ENCODE results near the gene FXYD1.
A peak's percentile ranks its signal among the peaks of the same experiment; 100 is the strongest.

FXYD1 gene

DNA sequence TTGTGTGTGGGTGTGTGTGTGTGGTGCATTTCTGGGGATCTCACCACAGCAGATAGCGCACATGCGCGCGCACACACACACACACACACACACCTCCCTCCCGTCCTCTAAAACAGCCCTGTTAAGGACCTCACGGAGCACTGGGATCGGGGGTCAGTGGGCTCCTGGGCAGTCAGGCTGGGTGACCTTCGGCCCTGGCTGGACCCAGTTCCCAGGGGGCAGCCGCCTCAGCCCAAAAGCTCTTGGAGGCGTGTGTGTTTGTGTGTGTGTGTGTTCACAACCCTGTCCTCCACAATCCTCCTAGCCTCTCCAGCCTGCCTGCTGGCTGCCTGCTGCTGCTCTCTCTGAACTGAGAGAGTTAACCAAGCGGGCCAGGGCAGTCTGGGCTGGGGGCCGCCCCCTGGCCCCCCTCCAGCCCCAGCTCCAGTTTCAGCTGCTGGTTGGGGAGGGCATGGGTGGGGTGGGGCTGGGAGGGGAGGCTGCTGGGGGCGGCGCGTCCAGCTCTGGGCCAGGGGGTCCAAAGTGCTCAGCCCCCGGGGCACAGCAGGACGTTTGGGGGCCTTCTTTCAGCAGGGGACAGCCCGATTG is at the start of gene FXYD1:
Gene FXYD1, plus strand, starts transcription at position 520 of the 588 bp plus-strand sequence. CDS start 1,256 bp downstream, outside the sequence.
- H3K9ac ChIP-seq (ENCODE audit: low read length in 2 of 2), result peak within 1 kb of the TSS; percentile 57 to 58
- H3K4me1 ChIP-seq (ENCODE audit: control insufficient read depth, insufficient read depth, low read length), result peaks cover 43% of the 10 kb centered on the region
- peaks cover 45 to 46% of the 10 kb centered on the region in 2 donors for H3K27me3 ChIP-seq (ENCODE audit: control insufficient read depth in 1 of 2, insufficient read depth in 2 of 2, low read length in 2 of 2)
- no peaks in the 10 kb centered on the region for H3K36me3 ChIP-seq (ENCODE audit: control insufficient read depth in 2 of 2, insufficient read depth in 2 of 2, low read length in 2 of 2)
- peak within 1 kb of the TSS; percentile 40 to 69 for H3K4me3 ChIP-seq (ENCODE audit: low read length in 2 of 2)
- no peaks in the 10 kb centered on the region for H3K9me3 ChIP-seq (ENCODE audit: control insufficient read depth in 2 of 2, low read length in 2 of 2)
- peak within 1 kb of the TSS; percentile 66 for H3K27ac ChIP-seq (ENCODE audit: low read length)

DNA sequence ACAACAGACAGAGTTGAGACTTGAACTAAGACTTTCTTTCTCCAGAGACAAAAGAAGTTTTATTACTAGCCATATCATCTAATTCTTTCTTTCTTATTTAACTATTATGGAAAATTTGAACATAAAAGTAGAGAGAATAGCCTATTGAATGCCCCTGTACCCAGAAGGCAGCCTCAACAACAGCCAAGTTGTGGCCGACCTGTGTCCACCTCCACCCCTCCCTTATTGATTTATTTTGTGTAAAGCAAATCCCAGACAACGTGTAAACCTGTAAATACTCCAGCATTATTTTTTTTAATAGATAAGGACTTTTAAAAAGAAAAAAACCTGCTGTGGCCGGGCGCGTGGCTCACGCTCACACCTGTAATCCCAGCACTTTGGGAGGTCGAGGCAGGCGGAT is 49.1 kb upstream of the FXYD1 start:
- Histone ChIP-seq H3K27me3 (ENCODE audit: control insufficient read depth in 1 of 2, insufficient read depth in 2 of 2, low read length in 2 of 2) (peaks cover 10 to 15% of the 10 kb centered on the region in 2 donors), H3K36me3 (ENCODE audit: control insufficient read depth in 2 of 2, insufficient read depth in 2 of 2, low read length in 2 of 2) (no peaks in the 10 kb centered on the region), H3K4me3 (ENCODE audit: low read length in 2 of 2) (no peak overlapping the region)

DNA sequence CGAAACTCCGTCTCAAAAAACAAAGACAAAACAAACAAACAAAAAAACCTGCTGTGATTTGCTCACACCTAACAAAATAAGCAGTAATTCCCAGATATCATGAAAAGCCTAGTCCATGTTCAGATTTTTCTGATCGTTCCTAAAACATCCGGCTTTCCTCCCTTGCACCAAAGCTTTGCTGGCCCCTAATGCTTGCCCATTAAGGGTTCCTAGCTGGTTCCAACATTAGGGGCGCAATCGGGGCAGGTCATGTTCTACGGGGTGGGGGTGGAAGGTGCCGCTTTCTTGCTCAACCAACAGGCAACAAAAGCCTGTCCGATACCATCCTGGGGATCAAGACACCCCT is 48.5 kb upstream of the FXYD1 start:
- Histone ChIP-seq H3K27ac (ENCODE audit: low read length) (no peak overlapping the region), H3K4me1 (ENCODE audit: control insufficient read depth, insufficient read depth, low read length) (peaks cover 4% of the 10 kb centered on the region), H3K27me3 (ENCODE audit: control insufficient read depth in 1 of 2, insufficient read depth in 2 of 2, low read length in 2 of 2) (peaks cover 10 to 15% of the 10 kb centered on the region in 2 donors), H3K9me3 (ENCODE audit: control insufficient read depth in 2 of 2, low read length in 2 of 2) (no peaks in the 10 kb centered on the region), H3K9ac (ENCODE audit: low read length in 2 of 2) (no peak overlapping the region), H3K4me3 (ENCODE audit: low read length in 2 of 2) (no peak overlapping the region), H3K36me3 (ENCODE audit: control insufficient read depth in 2 of 2, insufficient read depth in 2 of 2, low read length in 2 of 2) (no peaks in the 10 kb centered on the region)

More for the DNA sequence above, 49.1 kb upstream of the FXYD1 start:
- no peaks in the 10 kb centered on the region for H3K9me3 ChIP-seq (ENCODE audit: control insufficient read depth in 2 of 2, low read length in 2 of 2)
- no peak overlapping the region for H3K27ac ChIP-seq (ENCODE audit: low read length)
- H3K9ac ChIP-seq (ENCODE audit: low read length in 2 of 2), result no peak overlapping the region
- peaks cover 4% of the 10 kb centered on the region for H3K4me1 ChIP-seq (ENCODE audit: control insufficient read depth, insufficient read depth, low read length)

DNA sequence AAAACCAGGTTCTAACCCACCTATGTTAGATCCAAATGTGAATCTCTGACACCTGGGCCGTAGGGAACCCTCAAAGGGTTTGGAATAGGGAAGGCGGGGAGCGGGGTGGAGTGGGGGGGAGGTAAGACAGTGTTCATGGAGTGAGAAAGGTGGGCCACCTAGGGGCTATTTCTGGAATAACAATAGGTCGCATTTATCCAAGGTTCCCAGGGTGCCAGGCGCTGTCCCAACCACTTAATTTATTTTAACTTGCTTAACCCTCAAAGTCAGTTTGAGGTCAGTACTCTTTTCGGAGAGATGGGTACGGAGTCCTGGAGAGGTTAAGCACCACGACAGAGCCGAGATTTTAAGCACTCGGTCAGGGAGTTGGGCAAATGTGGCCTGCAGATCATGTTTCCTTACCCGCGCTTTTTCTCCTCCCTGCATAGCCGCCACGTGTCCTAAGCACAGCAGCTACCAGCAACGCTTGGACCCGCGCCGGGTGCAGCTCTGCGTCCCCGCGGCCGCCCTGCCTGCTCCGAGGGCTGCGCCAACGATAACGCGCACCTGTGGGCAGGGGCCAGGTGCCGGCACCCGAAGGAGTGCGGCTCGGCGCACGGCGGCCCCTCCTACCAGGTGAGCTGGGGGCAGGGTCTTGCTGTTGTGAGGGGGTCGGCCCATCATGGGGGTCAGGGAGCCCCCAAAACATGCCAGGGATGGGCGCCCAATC is 48.0 kb upstream of the FXYD1 start:
- Histone ChIP-seq H3K36me3 (ENCODE audit: control insufficient read depth in 2 of 2, insufficient read depth in 2 of 2, low read length in 2 of 2) (no peaks in the 10 kb centered on the region), H3K27me3 (ENCODE audit: control insufficient read depth in 1 of 2, insufficient read depth in 2 of 2, low read length in 2 of 2) (peaks cover 10 to 15% of the 10 kb centered on the region in 2 donors), H3K4me3 (ENCODE audit: low read length in 2 of 2) (peak overlapping the region in 1 of 2 donors; percentile 8), H3K9ac (ENCODE audit: low read length in 2 of 2) (no peak overlapping the region), H3K9me3 (ENCODE audit: control insufficient read depth in 2 of 2, low read length in 2 of 2) (no peaks in the 10 kb centered on the region), H3K4me1 (ENCODE audit: control insufficient read depth, insufficient read depth, low read length) (peaks cover 4% of the 10 kb centered on the region), H3K27ac (ENCODE audit: low read length) (no peak overlapping the region)

DNA sequence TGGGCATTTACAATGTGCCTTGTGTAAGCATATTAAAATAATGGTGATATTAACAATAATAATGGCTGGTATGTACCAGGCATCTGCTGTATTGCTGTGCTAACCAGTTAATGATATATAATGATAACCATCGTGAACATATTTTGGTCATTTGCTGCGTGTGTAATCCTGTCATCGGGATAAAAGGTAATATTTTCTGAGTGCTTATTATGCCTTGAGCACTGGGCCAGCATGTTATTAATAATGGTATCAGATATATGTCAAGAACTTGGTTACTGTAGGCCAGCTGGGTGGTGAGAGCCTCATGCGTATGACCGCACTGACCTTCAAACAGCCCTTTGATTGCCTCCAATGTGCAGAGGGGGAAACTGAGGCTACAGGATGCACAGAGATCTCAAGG is 45.2 kb upstream of the FXYD1 start:
- Histone ChIP-seq H3K27ac (ENCODE audit: low read length) (no peak overlapping the region), H3K9me3 (ENCODE audit: control insufficient read depth in 2 of 2, low read length in 2 of 2) (no peaks in the 10 kb centered on the region), H3K27me3 (ENCODE audit: control insufficient read depth in 1 of 2, insufficient read depth in 2 of 2, low read length in 2 of 2) (peaks cover 10 to 12% of the 10 kb centered on the region in 2 donors), H3K4me1 (ENCODE audit: control insufficient read depth, insufficient read depth, low read length) (peaks cover 4% of the 10 kb centered on the region), H3K36me3 (ENCODE audit: control insufficient read depth in 2 of 2, insufficient read depth in 2 of 2, low read length in 2 of 2) (no peaks in the 10 kb centered on the region), H3K4me3 (ENCODE audit: low read length in 2 of 2) (no peak overlapping the region), H3K9ac (ENCODE audit: low read length in 2 of 2) (no peak overlapping the region)

DNA sequence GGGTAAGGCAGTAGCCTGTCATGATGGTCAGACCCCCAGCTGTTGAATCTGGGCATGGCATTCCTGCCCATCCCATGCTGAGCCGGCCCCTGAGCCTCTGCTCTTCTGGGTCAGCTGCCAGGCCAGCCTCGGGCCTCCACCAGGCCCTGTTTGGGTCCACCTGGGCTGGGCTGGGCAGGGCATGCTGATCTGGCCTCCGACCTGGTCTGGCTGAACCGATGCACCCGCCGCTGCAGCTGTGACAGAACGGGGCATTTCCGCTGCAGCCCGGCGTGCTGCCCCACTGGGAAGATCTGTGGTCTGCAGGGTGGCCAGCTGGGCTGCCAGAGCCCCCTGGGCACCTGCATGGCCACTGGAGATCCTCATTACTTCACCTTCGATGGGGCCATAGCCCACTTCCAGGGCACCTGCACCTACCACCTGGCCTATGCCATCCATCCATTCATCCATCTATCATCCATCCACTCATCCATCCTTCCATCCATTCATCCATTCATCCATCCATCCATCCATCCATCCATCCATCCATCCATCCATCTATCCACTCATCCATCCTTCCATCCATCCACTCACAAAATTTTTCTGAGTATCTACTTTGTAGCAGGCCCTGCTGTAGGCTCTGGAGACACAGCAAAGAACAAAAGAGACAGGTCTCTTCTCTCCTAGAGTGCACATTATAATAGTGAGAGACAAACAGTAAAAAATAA is 44.5 kb upstream of the FXYD1 start:
- H3K9me3 ChIP-seq (ENCODE audit: control insufficient read depth in 2 of 2, low read length in 2 of 2), result no peaks in the 10 kb centered on the region
- peaks cover 4% of the 10 kb centered on the region for H3K4me1 ChIP-seq (ENCODE audit: control insufficient read depth, insufficient read depth, low read length)
- no peaks in the 10 kb centered on the region for H3K36me3 ChIP-seq (ENCODE audit: control insufficient read depth in 2 of 2, insufficient read depth in 2 of 2, low read length in 2 of 2)
- H3K27me3 ChIP-seq (ENCODE audit: control insufficient read depth in 1 of 2, insufficient read depth in 2 of 2, low read length in 2 of 2), result peaks cover 9 to 10% of the 10 kb centered on the region in 2 donors
- no peak overlapping the region for H3K27ac ChIP-seq (ENCODE audit: low read length)
- no peak overlapping the region for H3K9ac ChIP-seq (ENCODE audit: low read length in 2 of 2)
- H3K4me3 ChIP-seq (ENCODE audit: low read length in 2 of 2), result no peak overlapping the region

DNA sequence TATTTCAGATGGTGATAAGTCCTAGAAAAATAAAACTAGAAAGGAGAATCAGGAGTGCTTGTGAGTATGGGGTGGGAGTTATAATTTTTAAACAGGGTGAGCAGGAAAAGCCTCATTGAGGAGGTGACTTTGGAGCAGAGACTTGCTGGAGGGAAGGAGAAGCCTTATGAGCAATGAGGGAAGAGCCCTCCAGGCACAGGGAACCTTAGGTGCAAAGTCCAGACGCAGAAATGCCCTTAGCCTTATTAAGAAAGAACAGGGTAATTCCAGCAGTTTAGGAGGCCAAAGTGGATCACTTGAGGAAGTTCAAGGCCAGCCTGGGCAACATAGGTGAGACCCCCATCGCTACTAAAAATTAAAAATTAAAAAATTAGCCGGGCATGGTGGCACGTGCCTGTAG is 44.0 kb upstream of the FXYD1 start:
- no peak overlapping the region for H3K4me3 ChIP-seq (ENCODE audit: low read length in 2 of 2)
- no peak overlapping the region for H3K27ac ChIP-seq (ENCODE audit: low read length)
- H3K27me3 ChIP-seq (ENCODE audit: control insufficient read depth in 1 of 2, insufficient read depth in 2 of 2, low read length in 2 of 2), result peaks cover 7 to 10% of the 10 kb centered on the region in 2 donors

DNA sequence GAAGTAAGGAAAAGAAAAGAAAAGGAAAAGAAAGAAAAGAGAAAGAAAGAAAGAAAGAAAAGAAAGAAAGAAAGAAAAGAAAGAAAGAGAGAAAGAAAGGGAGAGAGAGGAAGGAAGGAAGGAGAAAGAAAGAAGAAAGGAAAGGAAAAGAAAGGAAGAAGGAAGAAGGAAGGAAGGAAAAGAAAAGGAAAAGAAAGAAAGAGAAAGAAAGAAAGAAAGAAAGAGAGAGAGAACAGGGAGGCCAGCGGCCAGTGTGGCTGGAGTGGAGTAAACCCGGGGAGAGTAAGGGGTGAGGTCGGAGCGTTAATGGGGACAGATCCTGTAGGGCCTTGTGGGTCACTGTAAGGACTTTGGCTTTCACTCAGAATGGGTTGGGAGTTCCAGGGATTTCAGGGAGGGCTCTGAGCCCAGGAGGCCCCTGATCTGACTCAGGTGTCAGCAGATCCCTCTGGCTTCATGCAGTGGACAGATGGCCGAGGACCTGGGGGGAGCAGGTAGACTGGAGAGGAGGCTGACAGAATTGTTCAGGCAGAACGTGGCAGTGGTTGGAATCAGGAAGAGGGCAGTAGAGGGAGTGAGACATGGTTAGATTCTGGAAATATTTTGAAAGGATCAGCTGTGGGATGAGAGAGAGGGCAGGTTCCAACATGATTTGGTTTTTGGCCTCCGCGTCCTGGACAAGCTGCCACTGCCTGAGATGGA is 42.8 kb upstream of the FXYD1 start:
- no peak overlapping the region for H3K27ac ChIP-seq (ENCODE audit: low read length)
- peaks cover 1% of the 10 kb centered on the region for H3K4me1 ChIP-seq (ENCODE audit: control insufficient read depth, insufficient read depth, low read length)
- no peak overlapping the region for H3K9ac ChIP-seq (ENCODE audit: low read length in 2 of 2)
- H3K27me3 ChIP-seq (ENCODE audit: control insufficient read depth in 1 of 2, insufficient read depth in 2 of 2, low read length in 2 of 2), result peaks cover 6 to 7% of the 10 kb centered on the region in 2 donors
- H3K4me3 ChIP-seq (ENCODE audit: low read length in 2 of 2), result no peak overlapping the region
- no peaks in the 10 kb centered on the region for H3K9me3 ChIP-seq (ENCODE audit: control insufficient read depth in 2 of 2, low read length in 2 of 2)
- H3K36me3 ChIP-seq (ENCODE audit: control insufficient read depth in 2 of 2, insufficient read depth in 2 of 2, low read length in 2 of 2), result no peaks in the 10 kb centered on the region

More for the DNA sequence above, 44.0 kb upstream of the FXYD1 start:
- Histone ChIP-seq H3K36me3 (ENCODE audit: control insufficient read depth in 2 of 2, insufficient read depth in 2 of 2, low read length in 2 of 2) (no peaks in the 10 kb centered on the region), H3K9ac (ENCODE audit: low read length in 2 of 2) (no peak overlapping the region), H3K4me1 (ENCODE audit: control insufficient read depth, insufficient read depth, low read length) (peaks cover 4% of the 10 kb centered on the region), H3K9me3 (ENCODE audit: control insufficient read depth in 2 of 2, low read length in 2 of 2) (no peaks in the 10 kb centered on the region)

DNA sequence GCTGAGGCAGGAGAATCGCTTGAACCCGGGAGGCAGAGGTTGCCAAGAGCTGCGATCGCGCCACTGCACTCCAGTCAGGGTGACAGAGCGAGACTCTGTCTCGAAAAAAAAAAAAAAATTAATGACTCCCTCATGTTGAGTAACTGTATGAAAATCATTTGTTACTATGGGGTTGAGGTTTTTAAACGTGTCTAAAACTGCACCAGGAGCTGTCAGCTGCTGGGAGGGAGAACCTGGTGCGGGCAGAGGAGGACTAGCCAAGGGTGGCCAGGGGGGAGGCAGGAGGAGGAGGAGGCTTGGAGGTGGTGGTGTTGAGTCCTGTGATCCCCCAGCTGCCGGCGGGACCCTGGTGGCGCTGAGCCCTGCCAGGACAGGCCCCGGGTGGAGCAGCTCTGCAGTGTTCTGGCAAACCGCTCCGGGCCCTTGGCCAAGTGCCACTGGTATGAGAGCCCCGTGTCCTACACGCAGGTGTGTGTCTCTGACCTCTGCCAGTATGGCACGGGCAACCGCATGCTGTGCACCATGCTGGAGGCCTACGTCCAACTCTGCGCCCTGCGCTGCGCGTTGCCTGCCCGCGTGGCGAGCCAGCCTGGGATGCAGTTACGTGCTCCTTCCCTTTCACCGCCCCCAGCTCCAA is 40.1 kb upstream of the FXYD1 start:
- peaks cover 0 to 2% of the 10 kb centered on the region in 2 donors for H3K27me3 ChIP-seq (ENCODE audit: control insufficient read depth in 1 of 2, insufficient read depth in 2 of 2, low read length in 2 of 2)
- no peaks in the 10 kb centered on the region for H3K9me3 ChIP-seq (ENCODE audit: control insufficient read depth in 2 of 2, low read length in 2 of 2)
- H3K27ac ChIP-seq (ENCODE audit: low read length), result no peak overlapping the region
- H3K9ac ChIP-seq (ENCODE audit: low read length in 2 of 2), result no peak overlapping the region
- no peaks in the 10 kb centered on the region for H3K4me1 ChIP-seq (ENCODE audit: control insufficient read depth, insufficient read depth, low read length)
- H3K36me3 ChIP-seq (ENCODE audit: control insufficient read depth in 2 of 2, insufficient read depth in 2 of 2, low read length in 2 of 2), result no peaks in the 10 kb centered on the region
- H3K4me3 ChIP-seq (ENCODE audit: low read length in 2 of 2), result no peak overlapping the region

DNA sequence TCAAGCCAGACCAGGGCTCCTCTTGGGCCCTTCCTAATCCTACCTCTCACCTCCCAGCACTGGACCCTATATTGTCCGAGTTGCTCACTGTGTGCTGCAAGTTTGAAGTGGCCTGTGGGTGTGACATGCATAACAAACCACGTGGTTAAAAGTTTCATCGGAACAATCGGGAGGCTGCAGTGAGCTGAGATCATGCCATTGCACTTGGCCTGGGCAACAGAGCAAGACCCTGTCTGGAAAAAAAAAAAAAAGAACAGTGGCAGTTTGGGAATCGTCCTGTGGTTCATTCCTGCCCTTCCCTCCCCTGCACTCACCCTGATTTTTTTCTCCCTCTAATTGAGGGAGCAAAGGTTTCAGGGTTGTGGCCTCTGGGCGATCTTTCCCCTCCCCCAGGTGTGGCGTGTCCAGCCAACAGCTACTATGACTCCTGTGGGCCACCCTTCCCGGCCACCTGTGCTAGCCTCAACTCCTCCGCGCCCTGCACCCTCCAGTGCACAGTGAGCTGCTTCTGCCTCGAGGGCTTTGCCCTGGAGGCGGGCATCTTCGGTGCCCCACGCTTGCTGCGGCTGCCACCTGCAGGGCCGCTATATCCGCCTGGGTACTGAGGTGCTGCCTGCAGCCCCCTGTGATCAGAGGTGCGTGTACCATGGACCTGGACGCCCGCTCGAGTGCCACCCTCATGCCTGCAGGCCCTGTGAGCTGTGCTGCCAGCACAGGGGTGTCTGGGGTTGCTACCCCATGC is 39.3 kb upstream of the FXYD1 start:
- no peak overlapping the region for H3K4me3 ChIP-seq (ENCODE audit: low read length in 2 of 2)
- H3K9me3 ChIP-seq (ENCODE audit: control insufficient read depth in 2 of 2, low read length in 2 of 2), result no peaks in the 10 kb centered on the region
- H3K27ac ChIP-seq (ENCODE audit: low read length), result no peak overlapping the region
- no peaks in the 10 kb centered on the region for H3K4me1 ChIP-seq (ENCODE audit: control insufficient read depth, insufficient read depth, low read length)
- H3K36me3 ChIP-seq (ENCODE audit: control insufficient read depth in 2 of 2, insufficient read depth in 2 of 2, low read length in 2 of 2), result no peaks in the 10 kb centered on the region
- no peak overlapping the region for H3K9ac ChIP-seq (ENCODE audit: low read length in 2 of 2)
- H3K27me3 ChIP-seq (ENCODE audit: control insufficient read depth in 1 of 2, insufficient read depth in 2 of 2, low read length in 2 of 2), result no peaks in the 10 kb centered on the region

Data from stomach smooth muscle (tissue), 2 donors.